Measurements from ENCODE around the gene TNN. TPM values are rescaled to one million over a fixed set of nuclear protein-coding genes. Genes with fewer than 3 reads are reported as not detected.

The TNN gene
- total RNA-seq, 4 donors from 2014 or later = 0.16 to 2.2 (median 0.63) TPM

GRCh38 chr1:175174309-175175102 is 106.9 kb downstream of the TNN start:
- Histone ChIP-seq H3K4me1 (peaks cover 26% of the 10 kb centered on the region), H3K27me3 (no peaks in the 10 kb centered on the region), H3K36me3 (peaks cover 6% of the 10 kb centered on the region), H3K4me3 (no peak overlapping the region), H3K9me3 (no peaks in the 10 kb centered on the region), H3K27ac (no peak overlapping the region)
- no peak for DNase-seq (ENCODE audit: low spot score in 2 of 2)
- TF ChIP-seq POLR2AphosphoS5 (IDR thresholded peaks at IDR 0.05) = no peak
- no peak for TF ChIP-seq POLR2A (IDR thresholded peaks at IDR 0.05)
- no peak for TF ChIP-seq CTCF (IDR thresholded peaks at IDR 0.05)
- no peak for TF ChIP-seq EP300 (IDR thresholded peaks at IDR 0.05)
- WGBS = 45% methylated on average over 5 of the region's 5 CpGs

GRCh38 chr1:175176246-175176645 is 108.6 kb downstream of the TNN start:
- no peak overlapping the region for H3K4me3 ChIP-seq
- H3K4me1 ChIP-seq = peaks cover 40% of the 10 kb centered on the region
- H3K36me3 ChIP-seq = peaks cover 6% of the 10 kb centered on the region
- no peaks in the 10 kb centered on the region for H3K27me3 ChIP-seq
- 96% methylated on average over 1 of the region's 1 CpG for WGBS
- TF ChIP-seq POLR2AphosphoS5 (IDR thresholded peaks at IDR 0.05) (no peak), CTCF (IDR thresholded peaks at IDR 0.05) (no peak), POLR2A (IDR thresholded peaks at IDR 0.05) (no peak), EP300 (IDR thresholded peaks at IDR 0.05) (no peak)
- DNase-seq (ENCODE audit: low spot score in 2 of 2) = no peak
- no peaks in the 10 kb centered on the region for H3K9me3 ChIP-seq
- no peak overlapping the region for H3K27ac ChIP-seq

- no peak for TF ChIP-seq EP300 (IDR thresholded peaks at IDR 0.05)
- no peak for TF ChIP-seq CTCF (IDR thresholded peaks at IDR 0.05)
- TF ChIP-seq POLR2AphosphoS5 (IDR thresholded peaks at IDR 0.05) = no peak
- no peak for TF ChIP-seq POLR2A (IDR thresholded peaks at IDR 0.05)
- Histone ChIP-seq H3K27me3 (no peaks in the 10 kb centered on the region), H3K36me3 (peaks cover 6% of the 10 kb centered on the region), H3K9me3 (no peaks in the 10 kb centered on the region), H3K4me1 (peaks cover 40% of the 10 kb centered on the region), H3K4me3 (no peak overlapping the region), H3K27ac (no peak overlapping the region)
- no peak for DNase-seq (ENCODE audit: low spot score in 2 of 2)
- no CpG with 5 or more reads among the region's 1 CpG for WGBS
These were observed 110.4 kb downstream of the TNN start for GRCh38 chr1:175178056-175178455.

GRCh38 chr1:175178456-175178855 is 110.8 kb downstream of the TNN start:
- no peak overlapping the region for H3K27ac ChIP-seq
- WGBS = 48% methylated on average over 3 of the region's 3 CpGs
- no peaks in the 10 kb centered on the region for H3K27me3 ChIP-seq
- H3K4me1 ChIP-seq = peaks cover 40% of the 10 kb centered on the region
- H3K9me3 ChIP-seq = no peaks in the 10 kb centered on the region
- peaks cover 6% of the 10 kb centered on the region for H3K36me3 ChIP-seq
- no peak for DNase-seq (ENCODE audit: low spot score in 2 of 2)
- H3K4me3 ChIP-seq = no peak overlapping the region
- TF ChIP-seq EP300 (IDR thresholded peaks at IDR 0.05) (no peak), POLR2AphosphoS5 (IDR thresholded peaks at IDR 0.05) (no peak), CTCF (IDR thresholded peaks at IDR 0.05) (no peak), POLR2A (IDR thresholded peaks at IDR 0.05) (no peak)

GRCh38 chr1:175179837-175180590 is 112.4 kb downstream of the TNN start:
- Histone ChIP-seq H3K36me3 (peaks cover 6% of the 10 kb centered on the region), H3K27me3 (no peaks in the 10 kb centered on the region), H3K4me1 (peaks cover 41% of the 10 kb centered on the region), H3K9me3 (no peaks in the 10 kb centered on the region), H3K27ac (no peak overlapping the region), H3K4me3 (no peak overlapping the region)
- DNase-seq (ENCODE audit: low spot score in 2 of 2) = no peak
- TF ChIP-seq EP300 (IDR thresholded peaks at IDR 0.05) = no peak
- no peak for TF ChIP-seq CTCF (IDR thresholded peaks at IDR 0.05)
- no peak for TF ChIP-seq POLR2A (IDR thresholded peaks at IDR 0.05)
- WGBS = 90% methylated on average over 2 of the region's 2 CpGs
